Measurements from ENCODE around the gene ESCO1.
"Not testable (repeated sequence)": the region's sequence is repeated elsewhere in the genome, so short reads cannot be mapped to it uniquely, and the experiment has no call there.

ESCO1 gene

GRCh38 chr18:21593540-21594257 is 6.8 kb downstream of the ESCO1 start:
- H3K27ac ChIP-seq (ENCODE audit: insufficient read depth, low read length, poor library complexity, severe bottlenecking) = no peak overlapping the region
- no peak overlapping the region for H3K4me3 ChIP-seq (ENCODE audit: insufficient read depth, low read depth, low read length, poor library complexity, severe bottlenecking)
- DNase-seq = no peak
- H3K27me3 ChIP-seq (replicated peaks; ENCODE audit: control insufficient read depth, insufficient read depth, low read length, poor library complexity, severe bottlenecking) = no peaks in the 10 kb centered on the region
- H3K9me3 ChIP-seq (ENCODE audit: control insufficient read depth, low read length) = no peaks in the 10 kb centered on the region
- H3K4me1 ChIP-seq (ENCODE audit: control insufficient read depth, insufficient read depth, low read length, poor library complexity, severe bottlenecking) = peaks cover 6% of the 10 kb centered on the region
- no peaks in the 10 kb centered on the region for H3K36me3 ChIP-seq (ENCODE audit: control insufficient read depth, insufficient read depth, low read length)

GRCh38 chr18:21592361-21592760 is 8.1 kb downstream of the ESCO1 start:
- not testable (repeated sequence) for H3K27ac ChIP-seq (ENCODE audit: insufficient read depth, low read length, poor library complexity, severe bottlenecking); DNase-seq

GRCh38 chr18:21584391-21584790 is 16.1 kb downstream of the ESCO1 start:
- Histone ChIP-seq H3K27me3 (replicated peaks; ENCODE audit: control insufficient read depth, insufficient read depth, low read length, poor library complexity, severe bottlenecking) (no peaks in the 10 kb centered on the region), H3K36me3 (ENCODE audit: control insufficient read depth, insufficient read depth, low read length) (no peaks in the 10 kb centered on the region), H3K9me3 (ENCODE audit: control insufficient read depth, low read length) (no peaks in the 10 kb centered on the region), H3K4me1 (ENCODE audit: control insufficient read depth, insufficient read depth, low read length, poor library complexity, severe bottlenecking) (no peaks in the 10 kb centered on the region), H3K4me3 (ENCODE audit: insufficient read depth, low read depth, low read length, poor library complexity, severe bottlenecking) (no peak overlapping the region), H3K27ac (ENCODE audit: insufficient read depth, low read length, poor library complexity, severe bottlenecking) (no peak overlapping the region)
- DNase-seq = no peak

More at GRCh38 chr18:21592361-21592760, 8.1 kb downstream of the ESCO1 start:
- not testable (repeated sequence) for H3K36me3 ChIP-seq (ENCODE audit: control insufficient read depth, insufficient read depth, low read length); H3K27me3 ChIP-seq (replicated peaks; ENCODE audit: control insufficient read depth, insufficient read depth, low read length, poor library complexity, severe bottlenecking); H3K4me1 ChIP-seq (ENCODE audit: control insufficient read depth, insufficient read depth, low read length, poor library complexity, severe bottlenecking); H3K4me3 ChIP-seq (ENCODE audit: insufficient read depth, low read depth, low read length, poor library complexity, severe bottlenecking); H3K9me3 ChIP-seq (ENCODE audit: control insufficient read depth, low read length)

GRCh38 chr18:21575656-21576055 is 24.8 kb downstream of the ESCO1 start:
- Histone ChIP-seq H3K4me3 (ENCODE audit: insufficient read depth, low read depth, low read length, poor library complexity, severe bottlenecking) (no peak overlapping the region), H3K27me3 (replicated peaks; ENCODE audit: control insufficient read depth, insufficient read depth, low read length, poor library complexity, severe bottlenecking) (no peaks in the 10 kb centered on the region), H3K4me1 (ENCODE audit: control insufficient read depth, insufficient read depth, low read length, poor library complexity, severe bottlenecking) (no peaks in the 10 kb centered on the region), H3K27ac (ENCODE audit: insufficient read depth, low read length, poor library complexity, severe bottlenecking) (no peak overlapping the region), H3K9me3 (ENCODE audit: control insufficient read depth, low read length) (no peaks in the 10 kb centered on the region), H3K36me3 (ENCODE audit: control insufficient read depth, insufficient read depth, low read length) (peaks cover 44% of the 10 kb centered on the region)
- DNase-seq = no peak

- Histone ChIP-seq H3K27me3 (replicated peaks; ENCODE audit: control insufficient read depth, insufficient read depth, low read length, poor library complexity, severe bottlenecking) (no peaks in the 10 kb centered on the region), H3K9me3 (ENCODE audit: control insufficient read depth, low read length) (no peaks in the 10 kb centered on the region), H3K36me3 (ENCODE audit: control insufficient read depth, insufficient read depth, low read length) (peaks cover 64% of the 10 kb centered on the region), H3K27ac (ENCODE audit: insufficient read depth, low read length, poor library complexity, severe bottlenecking) (no peak overlapping the region), H3K4me1 (ENCODE audit: control insufficient read depth, insufficient read depth, low read length, poor library complexity, severe bottlenecking) (no peaks in the 10 kb centered on the region), H3K4me3 (ENCODE audit: insufficient read depth, low read depth, low read length, poor library complexity, severe bottlenecking) (no peak overlapping the region)
- DNase-seq = no peak
These were observed 28.7 kb downstream of the ESCO1 start for GRCh38 chr18:21571772-21572171.

GRCh38 chr18:21559195-21559594 is 41.3 kb downstream of the ESCO1 start:
- Histone ChIP-seq H3K27ac (ENCODE audit: insufficient read depth, low read length, poor library complexity, severe bottlenecking) (no peak overlapping the region), H3K4me3 (ENCODE audit: insufficient read depth, low read depth, low read length, poor library complexity, severe bottlenecking) (no peak overlapping the region)
- DNase-seq = no peak

GRCh38 chr18:21557607-21558253 is 42.8 kb downstream of the ESCO1 start:
- Histone ChIP-seq H3K4me1 (ENCODE audit: control insufficient read depth, insufficient read depth, low read length, poor library complexity, severe bottlenecking) (no peaks in the 10 kb centered on the region), H3K4me3 (ENCODE audit: insufficient read depth, low read depth, low read length, poor library complexity, severe bottlenecking) (no peak overlapping the region), H3K27ac (ENCODE audit: insufficient read depth, low read length, poor library complexity, severe bottlenecking) (no peak overlapping the region), H3K9me3 (ENCODE audit: control insufficient read depth, low read length) (no peaks in the 10 kb centered on the region), H3K27me3 (replicated peaks; ENCODE audit: control insufficient read depth, insufficient read depth, low read length, poor library complexity, severe bottlenecking) (no peaks in the 10 kb centered on the region), H3K36me3 (ENCODE audit: control insufficient read depth, insufficient read depth, low read length) (peaks cover 19% of the 10 kb centered on the region)
- no peak for DNase-seq

More at GRCh38 chr18:21559195-21559594, 41.3 kb downstream of the ESCO1 start:
- H3K9me3 ChIP-seq (ENCODE audit: control insufficient read depth, low read length) = no peaks in the 10 kb centered on the region
- H3K36me3 ChIP-seq (ENCODE audit: control insufficient read depth, insufficient read depth, low read length) = peaks cover 27% of the 10 kb centered on the region
- H3K27me3 ChIP-seq (replicated peaks; ENCODE audit: control insufficient read depth, insufficient read depth, low read length, poor library complexity, severe bottlenecking) = no peaks in the 10 kb centered on the region
- H3K4me1 ChIP-seq (ENCODE audit: control insufficient read depth, insufficient read depth, low read length, poor library complexity, severe bottlenecking) = no peaks in the 10 kb centered on the region

- H3K36me3 ChIP-seq (ENCODE audit: control insufficient read depth, insufficient read depth, low read length) = peaks cover 9% of the 10 kb centered on the region
- no peaks in the 10 kb centered on the region for H3K27me3 ChIP-seq (replicated peaks; ENCODE audit: control insufficient read depth, insufficient read depth, low read length, poor library complexity, severe bottlenecking)
- no peaks in the 10 kb centered on the region for H3K9me3 ChIP-seq (ENCODE audit: control insufficient read depth, low read length)
- no peak overlapping the region for H3K27ac ChIP-seq (ENCODE audit: insufficient read depth, low read length, poor library complexity, severe bottlenecking)
- no peak overlapping the region for H3K4me3 ChIP-seq (ENCODE audit: insufficient read depth, low read depth, low read length, poor library complexity, severe bottlenecking)
- DNase-seq = no peak
- no peaks in the 10 kb centered on the region for H3K4me1 ChIP-seq (ENCODE audit: control insufficient read depth, insufficient read depth, low read length, poor library complexity, severe bottlenecking)
These were observed 50.0 kb downstream of the ESCO1 start for GRCh38 chr18:21550510-21550970.

GRCh38 chr18:21548647-21549046 is 51.9 kb downstream of the ESCO1 start:
- no peak overlapping the region for H3K4me3 ChIP-seq (ENCODE audit: insufficient read depth, low read depth, low read length, poor library complexity, severe bottlenecking)
- H3K27me3 ChIP-seq (replicated peaks; ENCODE audit: control insufficient read depth, insufficient read depth, low read length, poor library complexity, severe bottlenecking) = no peaks in the 10 kb centered on the region
- no peak for DNase-seq
- H3K9me3 ChIP-seq (ENCODE audit: control insufficient read depth, low read length) = no peaks in the 10 kb centered on the region
- peaks cover 9% of the 10 kb centered on the region for H3K36me3 ChIP-seq (ENCODE audit: control insufficient read depth, insufficient read depth, low read length)
- H3K4me1 ChIP-seq (ENCODE audit: control insufficient read depth, insufficient read depth, low read length, poor library complexity, severe bottlenecking) = no peaks in the 10 kb centered on the region
- no peak overlapping the region for H3K27ac ChIP-seq (ENCODE audit: insufficient read depth, low read length, poor library complexity, severe bottlenecking)

- Histone ChIP-seq H3K4me3 (ENCODE audit: insufficient read depth, low read depth, low read length, poor library complexity, severe bottlenecking) (no peak overlapping the region), H3K36me3 (ENCODE audit: control insufficient read depth, insufficient read depth, low read length) (peaks cover 4% of the 10 kb centered on the region), H3K27ac (ENCODE audit: insufficient read depth, low read length, poor library complexity, severe bottlenecking) (no peak overlapping the region)
These were observed 54.1 kb downstream of the ESCO1 start for GRCh38 chr18:21546423-21546822.

More at GRCh38 chr18:21546423-21546822, 54.1 kb downstream of the ESCO1 start:
- H3K4me1 ChIP-seq (ENCODE audit: control insufficient read depth, insufficient read depth, low read length, poor library complexity, severe bottlenecking) = no peaks in the 10 kb centered on the region
- H3K9me3 ChIP-seq (ENCODE audit: control insufficient read depth, low read length) = no peaks in the 10 kb centered on the region
- DNase-seq = no peak
- H3K27me3 ChIP-seq (replicated peaks; ENCODE audit: control insufficient read depth, insufficient read depth, low read length, poor library complexity, severe bottlenecking) = no peaks in the 10 kb centered on the region

Measured in effector memory CD4-positive, alpha-beta T cell (primary cell).